Activated naive CD4-positive, alpha-beta T cell treated with Interleukin-2 at 50 U/mL for 16 hours (primary cell): ENCODE results near the gene TST.

ENCODE experiments used
- DNase-seq: peaks from one replicate; pipeline ENCODE4 v3.0.0-alpha.2; 2020

TST gene

GRCh38 chr22:36979016-36979910 is 40.0 kb downstream of the TST start:
- DNase-seq: no peak

- DNase-seq: peak; percentile 90
Measured at GRCh38 chr22:36977947-36978660, 41.1 kb downstream of the TST start.

GRCh38 chr22:36977401-36977861 is 41.8 kb downstream of the TST start:
- DNase-seq: peak; percentile 81

GRCh38 chr22:36976606-36977005 is 42.6 kb downstream of the TST start:
- DNase-seq: no peak

GRCh38 chr22:36971341-36972125 is 47.7 kb downstream of the TST start:
- DNase-seq: no peak

GRCh38 chr22:36968249-36968964 is 50.8 kb downstream of the TST start:
- no peak for DNase-seq

- DNase-seq: no peak
Measured at GRCh38 chr22:36966851-36967540, 52.3 kb downstream of the TST start.

- no peak for DNase-seq
Measured at GRCh38 chr22:36965696-36966095, 53.6 kb downstream of the TST start.

- no peak for DNase-seq
Measured at GRCh38 chr22:36964106-36964505, 55.1 kb downstream of the TST start.

GRCh38 chr22:36963302-36963701 is 55.9 kb downstream of the TST start:
- no peak for DNase-seq

GRCh38 chr22:36961626-36962025 is 57.6 kb downstream of the TST start:
- no peak for DNase-seq
